GM19372 (cell line): Measurements from ENCODE around the gene PCDHGA1.
"Not testable (repeated sequence)": the region's sequence is repeated elsewhere in the genome, so short reads cannot be mapped to it uniquely, and the experiment has no call there.

ENCODE experiments used
- ATAC-seq: cut with Tn5 transposase; IDR thresholded peaks from one replicate; pipeline ENCODE4 v1.9.1; 2021; ENCODE audit warnings: mild to moderate bottlenecking, low read depth, moderate library complexity; ENCODE audit not compliant: unreplicated experiment

Gene PCDHGA1

DNA sequence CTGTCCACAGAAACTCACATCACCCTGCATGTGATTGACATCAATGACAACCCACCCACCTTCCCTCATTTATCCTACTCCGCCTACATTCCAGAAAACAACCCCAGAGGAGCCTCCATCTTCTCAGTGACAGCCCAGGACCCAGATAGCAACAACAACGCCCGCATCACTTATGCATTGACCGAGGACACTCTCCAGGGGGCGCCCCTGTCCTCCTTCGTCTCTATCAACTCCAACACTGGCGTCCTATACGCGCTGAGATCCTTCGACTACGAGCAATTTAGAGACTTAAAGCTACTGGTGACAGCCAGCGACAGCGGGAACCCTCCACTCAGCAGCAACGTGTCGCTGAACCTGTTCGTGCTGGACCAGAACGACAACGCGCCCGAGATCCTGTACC is 15.0 kb downstream of the PCDHGA1 start:
- ATAC-seq: no peak

DNA sequence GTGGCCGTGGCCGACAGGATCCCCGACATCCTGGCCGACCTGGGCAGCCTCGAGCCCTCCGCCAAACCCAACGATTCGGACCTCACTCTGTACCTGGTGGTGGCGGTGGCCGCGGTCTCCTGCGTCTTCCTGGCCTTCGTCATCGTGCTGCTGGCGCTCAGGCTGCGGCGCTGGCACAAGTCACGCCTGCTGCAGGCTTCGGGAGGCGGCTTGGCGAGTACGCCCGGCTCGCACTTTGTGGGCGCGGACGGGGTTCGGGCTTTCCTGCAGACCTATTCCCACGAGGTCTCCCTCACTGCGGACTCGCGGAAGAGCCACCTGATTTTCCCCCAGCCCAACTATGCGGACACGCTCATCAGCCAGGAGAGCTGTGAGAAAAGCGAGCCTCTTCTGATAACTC is 15.7 kb downstream of the PCDHGA1 start:
- not testable (repeated sequence) for ATAC-seq

DNA sequence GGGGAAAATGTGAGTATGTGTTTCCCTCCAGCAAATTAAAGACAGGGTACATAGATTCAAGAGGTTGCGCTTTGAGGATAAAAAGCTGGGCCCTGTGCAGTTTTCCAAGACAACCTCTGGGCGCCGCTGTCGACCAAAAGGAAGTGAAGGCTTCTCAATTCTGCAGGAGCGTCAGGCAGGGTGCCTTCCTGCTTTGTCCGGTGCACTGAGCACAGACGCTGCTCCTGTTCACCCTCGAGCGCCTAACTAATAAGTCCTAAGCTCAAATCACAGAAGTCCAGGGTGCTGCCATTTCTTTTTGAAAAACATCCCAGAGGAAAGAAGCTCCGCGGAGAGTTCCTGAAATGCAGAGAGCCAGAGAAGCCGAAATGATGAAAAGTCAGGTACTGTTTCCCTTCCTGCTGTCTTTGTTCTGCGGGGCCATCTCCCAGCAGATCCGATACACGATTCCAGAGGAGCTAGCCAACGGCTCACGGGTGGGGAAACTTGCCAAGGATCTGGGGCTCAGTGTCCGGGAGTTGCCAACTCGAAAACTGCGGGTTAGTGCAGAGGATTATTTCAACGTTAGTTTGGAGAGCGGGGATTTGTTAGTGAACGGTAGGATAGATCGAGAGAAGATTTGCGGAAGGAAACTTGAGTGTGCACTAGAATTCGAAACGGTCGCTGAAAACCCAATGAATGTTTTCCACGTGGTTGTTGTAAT is 19.8 kb downstream of the PCDHGA1 start, which contains the start of gene PCDHGB1:
Gene PCDHGB1 (plus strand): TSS at position 183 of the 703 bp plus-strand sequence. CDS start 162 bp downstream, at position 345.
- ATAC-seq: no peak

DNA sequence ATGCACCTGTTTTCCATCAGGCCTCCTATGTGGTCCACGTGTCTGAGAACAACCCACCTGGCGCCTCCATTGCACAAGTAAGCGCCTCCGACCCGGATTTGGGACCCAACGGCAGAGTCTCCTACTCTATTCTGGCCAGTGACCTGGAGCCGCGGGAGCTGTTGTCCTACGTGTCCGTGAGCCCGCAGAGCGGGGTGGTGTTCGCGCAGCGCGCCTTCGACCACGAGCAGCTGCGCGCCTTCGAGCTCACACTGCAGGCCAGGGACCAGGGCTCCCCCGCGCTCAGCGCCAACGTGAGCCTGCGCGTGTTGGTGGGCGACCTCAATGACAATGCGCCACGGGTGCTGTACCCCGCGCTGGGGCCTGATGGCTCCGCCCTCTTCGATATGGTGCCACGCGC is 21.3 kb downstream of the PCDHGA1 start:
- no peak for ATAC-seq

DNA sequence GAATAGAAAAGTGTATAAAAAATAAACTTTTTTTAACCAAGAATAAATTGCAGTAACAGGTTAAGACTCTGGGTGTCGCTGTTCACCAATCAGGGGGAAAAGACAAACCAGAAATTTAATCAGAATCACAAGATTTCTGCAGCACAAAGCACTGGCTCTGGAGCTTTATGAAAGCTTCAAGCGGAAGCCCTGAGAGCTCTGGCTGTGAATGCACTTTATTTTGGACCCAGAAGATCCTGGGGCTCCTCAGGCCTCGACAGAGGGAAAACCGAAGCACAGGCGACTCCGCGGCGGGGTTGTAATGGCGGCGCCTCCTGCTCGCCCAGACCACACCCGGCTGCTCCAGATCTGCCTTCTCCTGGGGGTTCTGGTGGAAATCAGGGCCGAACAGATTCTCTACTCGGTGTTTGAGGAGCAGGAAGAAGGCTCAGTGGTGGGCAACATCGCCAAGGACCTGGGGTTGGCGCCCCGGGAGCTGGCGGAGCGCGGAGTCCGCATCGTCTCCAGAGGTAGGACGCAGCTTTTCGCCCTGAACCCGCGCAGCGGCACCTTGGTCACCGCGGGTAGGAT is 24.7 kb downstream of the PCDHGA1 start, which contains the start of gene PCDHGA4:
Gene PCDHGA4 (plus strand): TSS at position 122 of the 570 bp plus-strand sequence. CDS start 87 bp downstream, at position 209.
- no peak for ATAC-seq

DNA sequence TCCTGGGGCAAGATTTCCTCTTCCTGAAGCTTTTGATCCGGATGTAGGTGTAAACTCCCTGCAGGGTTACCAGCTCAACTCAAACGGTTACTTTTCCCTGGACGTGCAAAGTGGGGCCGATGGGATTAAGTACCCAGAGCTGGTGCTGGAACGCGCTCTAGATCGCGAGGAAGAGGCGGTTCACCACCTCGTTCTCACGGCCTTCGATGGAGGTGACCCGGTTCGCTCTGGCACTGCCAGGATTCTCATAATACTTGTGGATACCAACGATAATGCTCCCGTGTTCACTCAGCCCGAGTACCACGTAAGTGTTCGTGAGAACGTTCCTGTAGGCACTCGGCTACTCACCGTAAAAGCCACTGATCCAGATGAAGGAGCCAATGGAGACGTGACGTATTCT is 25.3 kb downstream of the PCDHGA1 start:
- no peak for ATAC-seq

DNA sequence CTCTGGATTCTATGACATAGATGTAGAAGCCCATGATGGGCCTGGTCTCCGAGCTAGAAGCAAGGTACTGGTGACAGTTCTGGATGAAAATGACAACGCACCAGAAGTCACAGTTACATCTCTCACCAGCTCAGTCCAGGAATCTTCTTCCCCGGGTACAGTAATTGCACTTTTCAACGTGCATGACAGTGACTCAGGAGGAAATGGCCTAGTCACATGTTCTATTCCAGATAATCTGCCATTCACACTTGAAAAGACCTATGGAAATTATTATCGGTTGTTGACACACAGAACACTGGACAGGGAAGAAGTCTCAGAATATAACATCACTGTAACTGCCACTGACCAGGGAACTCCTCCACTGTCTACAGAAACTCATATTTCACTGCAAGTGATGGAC is 25.8 kb downstream of the PCDHGA1 start:
- ATAC-seq: no peak

DNA sequence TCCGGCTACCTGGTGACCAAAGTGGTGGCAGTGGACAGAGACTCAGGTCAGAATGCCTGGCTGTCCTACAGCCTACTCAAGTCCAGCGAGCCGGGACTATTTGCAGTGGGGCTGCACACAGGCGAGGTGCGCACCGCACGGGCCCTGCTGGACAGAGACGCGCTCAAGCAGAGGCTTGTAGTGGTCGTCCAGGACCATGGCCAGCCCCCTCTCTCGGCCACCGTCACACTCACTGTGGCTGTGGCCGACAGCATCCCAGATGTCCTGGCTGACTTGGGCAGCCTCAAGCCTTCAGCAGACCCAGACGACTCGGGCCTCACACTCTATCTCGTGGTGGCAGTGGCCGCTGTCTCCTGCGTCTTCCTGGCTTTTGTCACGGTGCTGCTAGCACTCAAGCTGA is 26.6 kb downstream of the PCDHGA1 start:
- no peak for ATAC-seq

DNA sequence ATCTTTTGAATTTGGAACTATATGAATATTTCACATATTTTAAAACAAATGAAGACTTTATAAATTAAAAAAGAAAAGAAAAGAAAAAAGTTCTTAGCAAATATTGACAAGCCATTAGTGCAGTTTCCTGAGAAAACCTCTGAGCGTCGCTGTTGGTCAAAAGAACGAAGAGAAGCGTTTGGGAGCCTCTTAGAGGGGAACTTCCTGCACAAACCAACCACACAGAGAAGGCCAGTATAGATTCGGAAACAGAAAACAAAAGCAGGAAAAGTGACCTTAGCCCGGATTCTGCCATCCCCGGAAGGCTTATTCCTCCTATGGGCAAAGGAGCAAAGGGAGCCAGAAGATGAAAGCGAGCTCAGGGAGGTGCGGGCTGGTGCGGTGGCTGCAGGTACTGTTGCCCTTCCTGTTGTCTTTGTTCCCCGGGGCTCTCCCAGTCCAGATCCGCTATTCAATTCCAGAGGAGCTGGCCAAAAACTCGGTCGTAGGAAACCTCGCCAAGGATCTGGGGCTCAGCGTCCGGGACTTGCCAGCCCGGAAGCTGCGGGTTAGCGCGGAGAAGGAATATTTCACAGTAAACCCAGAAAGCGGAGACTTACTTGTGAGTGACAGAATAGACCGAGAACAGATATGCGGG is 29.6 kb downstream of the PCDHGA1 start, which contains the start of gene PCDHGB2:
Gene PCDHGB2 (plus strand): TSS at position 205 of the 637 bp plus-strand sequence. CDS start 142 bp downstream, at position 347.
- ATAC-seq: no peak

DNA sequence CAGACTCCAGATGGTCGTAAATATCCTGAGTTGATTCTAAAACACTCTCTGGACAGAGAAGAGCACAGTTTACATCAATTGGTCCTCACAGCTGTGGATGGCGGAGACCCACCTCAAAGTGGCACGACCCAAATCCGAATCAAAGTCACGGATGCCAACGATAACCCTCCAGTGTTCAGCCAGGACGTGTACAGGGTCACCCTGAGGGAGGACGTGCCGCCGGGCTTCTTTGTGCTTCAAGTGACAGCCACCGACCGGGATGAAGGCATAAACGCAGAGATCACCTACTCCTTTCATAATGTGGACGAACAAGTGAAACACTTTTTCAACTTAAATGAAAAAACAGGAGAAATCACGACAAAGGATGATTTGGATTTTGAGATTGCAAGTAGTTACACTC is 30.4 kb downstream of the PCDHGA1 start:
- ATAC-seq: no peak

DNA sequence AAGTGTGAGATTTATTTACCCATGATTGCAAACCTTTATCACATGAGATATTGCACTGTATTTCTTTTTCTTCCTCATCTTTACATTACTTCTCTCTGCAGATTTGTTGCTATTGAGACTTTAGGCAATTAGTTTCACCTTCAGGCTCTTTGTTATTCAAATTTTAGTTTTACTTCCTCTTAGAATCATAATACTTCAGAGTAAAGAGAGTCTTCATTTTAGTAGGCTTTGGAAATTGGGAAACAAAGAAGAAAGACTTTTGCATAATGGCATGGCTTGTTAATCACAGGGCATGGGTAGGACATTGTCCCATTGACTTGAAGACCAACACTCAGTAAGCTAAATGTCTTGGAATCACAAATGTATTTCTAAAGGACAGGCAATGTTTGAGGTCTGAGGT is 32.4 kb downstream of the PCDHGA1 start:
- no peak for ATAC-seq

DNA sequence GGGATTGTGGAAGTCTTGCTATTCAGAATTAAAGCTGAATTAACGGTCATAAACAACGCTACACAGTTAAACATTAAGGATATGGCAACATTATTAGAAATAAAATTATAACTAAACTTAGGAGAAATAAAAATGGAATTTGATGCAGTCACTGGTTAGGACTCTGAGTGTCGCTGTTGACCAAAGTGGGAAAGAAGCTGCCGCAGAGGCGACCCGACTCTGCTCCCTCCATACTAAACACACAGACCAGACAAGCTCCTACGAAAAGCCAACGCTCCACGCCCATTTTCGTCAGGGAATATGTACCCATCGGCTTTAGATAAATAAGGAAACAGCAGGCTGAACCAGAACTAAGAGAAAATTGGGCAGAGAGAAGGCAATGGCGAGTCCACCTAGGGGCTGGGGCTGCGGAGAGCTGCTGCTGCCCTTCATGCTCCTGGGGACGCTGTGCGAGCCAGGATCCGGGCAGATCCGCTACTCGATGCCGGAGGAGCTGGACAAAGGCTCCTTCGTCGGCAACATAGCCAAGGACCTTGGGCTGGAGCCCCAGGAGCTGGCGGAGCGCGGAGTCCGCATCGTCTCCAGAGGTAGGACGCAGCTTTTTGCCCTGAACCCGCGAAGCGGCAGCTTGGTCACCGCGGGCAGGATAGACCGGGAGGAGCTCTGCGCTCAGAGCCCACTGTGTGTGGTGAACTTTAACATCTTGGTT is 33.8 kb downstream of the PCDHGA1 start, which contains the start of gene PCDHGA5:
Gene PCDHGA5 (plus strand): TSS at position 211 of the 709 bp plus-strand sequence. CDS start 169 bp downstream, at position 380.
- ATAC-seq: no peak

DNA sequence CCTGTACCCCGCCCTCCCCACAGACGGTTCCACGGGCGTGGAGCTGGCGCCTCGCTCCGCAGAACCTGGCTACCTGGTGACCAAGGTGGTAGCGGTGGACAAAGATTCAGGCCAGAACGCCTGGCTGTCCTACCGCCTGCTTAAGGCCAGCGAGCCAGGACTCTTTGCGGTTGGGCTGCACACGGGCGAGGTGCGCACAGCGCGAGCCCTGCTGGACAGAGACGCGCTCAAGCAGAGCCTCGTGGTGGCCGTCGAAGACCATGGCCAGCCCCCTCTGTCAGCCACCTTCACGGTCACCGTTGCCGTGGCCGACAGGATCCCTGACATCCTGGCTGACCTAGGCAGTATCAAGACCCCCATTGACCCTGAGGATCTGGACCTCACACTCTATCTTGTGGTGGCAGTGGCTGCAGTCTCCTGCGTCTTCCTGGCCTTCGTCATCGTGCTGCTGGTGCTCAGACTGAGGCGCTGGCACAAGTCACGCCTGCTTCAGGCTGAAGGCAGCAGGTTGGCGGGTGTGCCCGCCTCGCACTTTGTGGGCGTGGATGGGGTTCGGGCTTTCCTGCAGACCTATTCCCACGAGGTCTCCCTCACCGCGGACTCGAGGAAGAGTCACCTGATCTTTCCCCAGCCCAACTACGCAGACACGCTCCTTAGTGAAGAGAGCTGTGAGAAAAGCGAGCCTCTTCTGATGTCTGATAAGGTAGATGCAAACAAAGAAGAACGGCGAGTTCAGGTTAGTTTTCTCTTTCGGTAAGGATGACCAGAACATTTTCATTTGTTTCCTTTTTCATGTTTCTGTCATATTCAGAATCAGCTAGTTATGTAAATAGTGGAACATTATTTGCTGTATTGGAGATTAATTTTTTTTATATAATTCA is 35.9 kb downstream of the PCDHGA1 start:
- no peak for ATAC-seq

DNA sequence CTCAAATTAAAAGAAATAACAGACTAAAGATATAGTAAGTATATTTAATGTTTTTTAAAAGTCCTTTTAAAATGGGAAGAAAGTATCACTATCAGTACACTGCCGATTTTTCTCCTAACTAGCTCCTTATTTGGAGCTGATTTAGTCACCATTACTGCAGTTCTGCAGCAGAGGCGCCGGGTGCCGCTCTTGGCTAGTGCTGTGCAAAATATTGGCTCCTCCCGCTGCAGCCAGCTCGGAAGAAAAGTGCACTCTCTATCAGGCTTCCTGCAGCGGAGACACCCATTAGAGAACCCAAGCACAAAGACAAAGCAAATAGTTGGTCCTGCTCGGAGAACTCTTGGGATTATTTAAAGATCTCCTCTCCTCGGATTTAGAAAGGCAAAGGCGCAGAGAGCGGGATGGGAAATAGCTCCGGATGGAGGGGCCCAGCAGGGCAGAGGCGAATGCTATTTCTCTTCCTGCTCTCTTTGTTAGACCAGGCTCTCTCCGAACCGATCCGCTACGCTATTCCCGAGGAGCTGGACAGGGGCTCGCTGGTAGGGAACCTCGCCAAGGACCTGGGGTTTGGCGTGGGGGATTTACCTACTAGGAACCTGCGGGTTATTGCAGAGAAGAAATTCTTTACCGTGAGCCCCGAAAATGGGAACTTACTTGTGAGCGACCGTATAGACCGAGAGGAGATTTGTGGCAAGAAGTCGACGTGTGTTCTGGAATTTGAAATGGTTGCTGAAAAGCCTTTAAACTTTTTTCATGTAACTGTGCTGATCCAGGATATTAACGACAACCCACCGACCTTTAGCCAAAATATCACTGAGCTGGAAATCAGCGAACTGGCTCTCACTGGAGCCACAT is 39.9 kb downstream of the PCDHGA1 start, which contains the start of gene PCDHGB3:
Gene PCDHGB3 (plus strand): TSS at position 249 of the 855 bp plus-strand sequence. CDS start 153 bp downstream, at position 402.
- no peak for ATAC-seq

DNA sequence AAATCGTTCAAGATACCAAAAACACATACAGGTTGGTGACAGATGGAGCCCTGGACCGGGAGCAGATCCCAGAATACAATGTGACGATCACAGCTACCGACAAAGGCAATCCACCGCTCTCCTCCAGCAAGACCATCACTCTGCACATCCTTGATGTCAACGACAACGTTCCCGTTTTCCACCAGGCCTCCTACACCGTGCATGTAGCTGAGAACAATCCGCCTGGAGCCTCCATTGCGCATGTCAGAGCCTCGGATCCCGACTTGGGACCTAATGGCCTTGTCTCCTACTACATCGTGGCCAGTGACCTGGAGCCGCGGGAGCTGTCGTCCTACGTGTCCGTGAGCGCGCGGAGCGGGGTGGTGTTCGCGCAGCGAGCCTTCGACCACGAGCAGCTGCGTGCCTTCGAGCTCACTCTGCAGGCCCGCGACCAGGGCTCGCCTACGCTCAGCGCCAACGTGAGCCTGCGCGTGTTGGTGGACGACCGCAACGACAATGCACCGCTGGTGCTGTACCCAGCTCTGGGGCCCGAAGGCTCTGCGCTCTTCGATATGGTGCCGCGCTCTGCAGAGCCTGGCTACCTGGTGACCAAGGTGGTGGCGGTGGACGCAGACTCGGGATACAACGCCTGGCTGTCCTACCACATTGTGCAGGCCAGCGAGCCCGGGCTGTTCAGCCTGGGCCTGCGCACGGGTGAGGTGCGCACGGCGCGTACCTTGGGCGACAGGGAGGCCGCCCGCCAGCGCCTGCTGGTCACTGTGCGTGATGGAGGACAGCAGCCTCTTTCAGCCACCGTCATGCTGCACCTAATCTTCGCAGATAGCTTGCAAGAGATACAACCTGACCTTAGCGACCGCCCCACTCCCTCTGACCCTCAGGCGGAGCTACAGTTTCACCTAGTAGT is 41.5 kb downstream of the PCDHGA1 start:
- no peak for ATAC-seq

DNA sequence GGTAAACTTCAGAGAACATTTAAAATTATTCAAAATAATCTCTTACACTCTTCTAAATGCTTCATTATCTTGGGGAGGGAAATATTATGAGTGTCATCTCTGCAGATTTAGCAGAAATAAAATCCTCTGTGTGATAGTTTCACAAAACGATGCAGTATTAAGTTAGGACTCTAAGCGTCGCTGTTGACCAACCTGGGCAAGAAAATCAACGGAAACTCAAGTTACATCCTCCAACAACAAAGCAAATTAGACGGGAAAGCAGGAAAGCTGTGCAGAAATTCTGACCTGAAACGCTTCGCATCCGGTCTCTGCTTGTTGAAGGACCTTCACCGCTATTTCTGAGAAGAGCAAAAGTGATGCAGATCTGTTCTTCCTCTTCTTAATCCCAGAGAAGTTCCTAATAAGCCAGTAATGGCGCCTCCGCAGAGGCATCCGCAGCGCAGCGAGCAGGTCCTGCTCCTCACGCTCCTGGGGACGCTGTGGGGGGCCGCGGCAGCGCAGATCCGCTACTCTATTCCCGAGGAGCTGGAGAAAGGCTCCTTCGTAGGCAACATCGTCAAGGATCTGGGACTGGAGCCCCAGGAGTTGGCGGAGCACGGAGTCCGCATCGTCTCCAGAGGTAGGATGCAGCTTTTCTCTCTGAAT is 43.5 kb downstream of the PCDHGA1 start, which contains the start of gene PCDHGA6:
Gene PCDHGA6 (plus strand): TSS at position 219 of the 645 bp plus-strand sequence. CDS start 193 bp downstream, at position 412.
- no peak for ATAC-seq

DNA sequence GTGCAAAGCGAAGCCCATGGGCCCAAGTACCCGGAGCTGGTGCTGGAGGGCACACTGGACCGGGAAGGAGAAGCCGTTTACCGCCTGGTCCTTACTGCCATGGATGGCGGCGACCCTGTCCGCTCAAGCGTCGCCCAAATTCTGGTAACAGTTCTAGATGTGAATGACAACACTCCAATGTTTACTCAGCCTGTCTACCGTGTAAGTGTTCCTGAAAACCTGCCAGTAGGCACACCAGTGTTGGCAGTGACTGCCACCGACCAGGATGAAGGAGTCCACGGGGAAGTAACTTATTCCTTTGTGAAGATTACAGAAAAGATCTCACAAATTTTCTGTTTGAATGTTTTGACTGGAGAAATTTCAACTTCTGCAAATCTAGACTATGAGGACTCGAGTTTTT is 44.3 kb downstream of the PCDHGA1 start:
- ATAC-seq: no peak
